WTC11 (cell line): ENCODE data around the gene CERS2. TPM values are rescaled to one million over a fixed set of nuclear protein-coding genes. Genes with fewer than 3 reads are reported as not detected.

ENCODE experiments used
- ATAC-seq: fragments of 200-7000 bp; cut with Tn5 transposase; 2 replicates; pipeline ENCODE4 v1.10.0; 2021; ENCODE audit warnings: mild to moderate bottlenecking, moderate library complexity
- CTCF ChIA-PET: fragments of 300-600 bp; sonication (Branson Sonifier 250); formaldehyde crosslinking; loops from one replicate; lab custom pipeline; 2021; ENCODE audit warnings: antibody characterized with exemption; lab: Charles Lee
- POLR2A ChIA-PET: fragments of 350-600 bp; sonication (Branson Sonifier 250); formaldehyde crosslinking; loops from one replicate; lab custom pipeline; 2021; ENCODE audit warnings: antibody characterized with exemption; lab: Charles Lee
- DNase-seq: peaks from one replicate; pipeline ENCODE4 v3.0.0; 2021; ENCODE audit warnings: low spot score
- H3K27ac Mint-ChIP-seq: 2 replicates; pipeline ENCODE4 v1.8.0; 2021; ENCODE audit warnings: mixed read lengths
- H3K27me3 Mint-ChIP-seq: 2 replicates; pipeline ENCODE4 v1.8.0; 2021; ENCODE audit warnings: low read depth, mild to moderate bottlenecking, moderate library complexity, mixed read lengths
- H3K36me3 Mint-ChIP-seq: 2 replicates; pipeline ENCODE4 v1.8.0; 2021; ENCODE audit warnings: mixed read lengths
- H3K4me1 Mint-ChIP-seq: 2 replicates; pipeline ENCODE4 v1.8.0; 2022; ENCODE audit warnings: mixed read lengths
- H3K4me3 Mint-ChIP-seq: 2 replicates; pipeline ENCODE4 v1.8.0; 2021; ENCODE audit warnings: mild to moderate bottlenecking, moderate library complexity, mixed read lengths
- H3K9me3 Mint-ChIP-seq: 2 replicates; pipeline ENCODE4 v1.8.0; 2021; ENCODE audit warnings: mixed read lengths
- ATF3 ChIP-seq: sonication (generic); formaldehyde crosslinking; conservative IDR thresholded peaks from 2 replicates; pipeline ENCODE4 v1.8.1; 2022; ENCODE audit warnings: mild to moderate bottlenecking, missing genetic modification reagents
- E2F4 ChIP-seq: sonication (generic); formaldehyde crosslinking; IDR thresholded peaks from 2 replicates; pipeline ENCODE4 v1.8.1; 2022; ENCODE audit warnings: low read depth, mild to moderate bottlenecking, moderate library complexity, missing genetic modification reagents, borderline replicate concordance
- ELF4 ChIP-seq: sonication (generic); formaldehyde crosslinking; IDR thresholded peaks from 2 replicates; pipeline ENCODE4 v1.8.1; 2022; ENCODE audit warnings: low read depth, mild to moderate bottlenecking, moderate library complexity, missing genetic modification reagents
- EMX1 ChIP-seq: fragments of 250-450 bp; sonication (Bioruptor Pico); IDR thresholded peaks from 2 replicates; pipeline ENCODE4 v1.8.0; 2021; ENCODE audit warnings: mild to moderate bottlenecking
- ERG ChIP-seq: fragments of 250-450 bp; sonication (Bioruptor Pico); IDR thresholded peaks from 2 replicates; pipeline ENCODE4 v1.8.0; 2021; ENCODE audit warnings: mild to moderate bottlenecking
- ETV6 ChIP-seq: sonication (generic); formaldehyde crosslinking; IDR thresholded peaks from 2 replicates; pipeline ENCODE4 v1.8.1; 2022; ENCODE audit warnings: mild to moderate bottlenecking, missing genetic modification reagents
- FOXK1 ChIP-seq: sonication (generic); formaldehyde crosslinking; IDR thresholded peaks from 2 replicates; pipeline ENCODE4 v1.8.0; 2022; ENCODE audit warnings: mild to moderate bottlenecking, moderate library complexity, missing genetic modification reagents
- IRF1 ChIP-seq: sonication (generic); formaldehyde crosslinking; IDR thresholded peaks from 2 replicates; pipeline ENCODE4 v1.8.0; 2023; ENCODE audit warnings: missing genetic modification reagents
- MXD4 ChIP-seq: fragments of 250-450 bp; sonication (Bioruptor Pico); IDR thresholded peaks from 2 replicates; pipeline ENCODE4 v1.8.0; 2021; ENCODE audit warnings: mild to moderate bottlenecking, moderate library complexity, borderline replicate concordance
- MYBL2 ChIP-seq: sonication (generic); formaldehyde crosslinking; IDR thresholded peaks from 2 replicates; pipeline ENCODE4 v1.8.1; 2023; ENCODE audit warnings: mild to moderate bottlenecking, moderate library complexity, missing genetic modification reagents
- NFE2L1 ChIP-seq: sonication (generic); formaldehyde crosslinking; IDR thresholded peaks from 2 replicates; pipeline ENCODE4 v1.8.1; 2023; ENCODE audit warnings: missing genetic modification reagents
- OVOL2 ChIP-seq: fragments of 250-450 bp; sonication (Bioruptor Pico); IDR thresholded peaks from 2 replicates; pipeline ENCODE4 v1.9.0; 2021; ENCODE audit warnings: mild to moderate bottlenecking, borderline replicate concordance
- PRDM15 ChIP-seq: sonication (generic); formaldehyde crosslinking; IDR thresholded peaks from 2 replicates; pipeline ENCODE4 v1.8.0; 2022; ENCODE audit warnings: missing genetic modification reagents
- SP1 ChIP-seq: sonication (generic); formaldehyde crosslinking; conservative IDR thresholded peaks from 2 replicates; pipeline ENCODE4 v1.8.1; 2022; ENCODE audit warnings: missing genetic modification reagents
- ZNF281 ChIP-seq: sonication (generic); formaldehyde crosslinking; IDR thresholded peaks from 2 replicates; pipeline ENCODE4 v1.8.0; 2023; ENCODE audit warnings: mild to moderate bottlenecking, missing genetic modification reagents
- total RNA-seq: library from RNA; stranded (reverse); gene quantifications from 3 replicates; pipeline ENCODE4 v1.2.3, GENCODE V29; 2021
- TF ChIP-seq, protein P1 (sequence below): sonication (generic); formaldehyde crosslinking; IDR thresholded peaks from 2 replicates; pipeline ENCODE4 v1.8.0; 2022; ENCODE audit warnings: mild to moderate bottlenecking, missing genetic modification reagents
- TF ChIP-seq, protein P2 (sequence below): sonication (generic); formaldehyde crosslinking; IDR thresholded peaks from 2 replicates; pipeline ENCODE4 v1.8.0; 2023; ENCODE audit warnings: missing genetic modification reagents, mild to moderate bottlenecking, borderline replicate concordance

CERS2 gene
- total RNA-seq, 1 experiment from 2014 or later: 182 TPM

- Mint-ChIP-seq H3K9me3 (no peaks in the 10 kb centered on the region), H3K4me1 (peaks cover 32% of the 10 kb centered on the region), H3K4me3 (no peak overlapping the region), H3K36me3 (peaks cover 57% of the 10 kb centered on the region), H3K27ac (peak overlapping the region; percentile 44; the same call in 1 of the 2 replicates), H3K27me3 (no peaks in the 10 kb centered on the region)
- TF ChIP-seq PRDM15 (CRISPR knock-in tag) (no peak), MXD4 (no peak), ERG (CRISPR knock-in tag) (no peak), SP1 (CRISPR knock-in tag) (no peak), FOXK1 (CRISPR knock-in tag) (no peak), E2F4 (no peak), IRF1 (CRISPR knock-in tag) (no peak), NFE2L1 (CRISPR knock-in tag) (no peak), MYBL2 (no peak)
- TF ChIP-seq, protein P1, sequence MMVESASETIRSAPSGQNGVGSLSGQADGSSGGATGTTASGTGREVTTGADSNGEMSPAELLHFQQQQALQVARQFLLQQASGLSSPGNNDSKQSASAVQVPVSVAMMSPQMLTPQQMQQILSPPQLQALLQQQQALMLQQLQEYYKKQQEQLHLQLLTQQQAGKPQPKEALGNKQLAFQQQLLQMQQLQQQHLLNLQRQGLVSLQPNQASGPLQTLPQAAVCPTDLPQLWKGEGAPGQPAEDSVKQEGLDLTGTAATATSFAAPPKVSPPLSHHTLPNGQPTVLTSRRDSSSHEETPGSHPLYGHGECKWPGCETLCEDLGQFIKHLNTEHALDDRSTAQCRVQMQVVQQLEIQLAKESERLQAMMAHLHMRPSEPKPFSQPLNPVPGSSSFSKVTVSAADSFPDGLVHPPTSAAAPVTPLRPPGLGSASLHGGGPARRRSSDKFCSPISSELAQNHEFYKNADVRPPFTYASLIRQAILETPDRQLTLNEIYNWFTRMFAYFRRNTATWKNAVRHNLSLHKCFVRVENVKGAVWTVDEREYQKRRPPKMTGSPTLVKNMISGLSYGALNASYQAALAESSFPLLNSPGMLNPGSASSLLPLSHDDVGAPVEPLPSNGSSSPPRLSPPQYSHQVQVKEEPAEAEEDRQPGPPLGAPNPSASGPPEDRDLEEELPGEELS (CRISPR knock-in tag): no peak
- DNase-seq (no peak), ATAC-seq (no peak)
- ChIA-PET CTCF (no interaction called here), POLR2A (no interaction called here)
Observed at GRCh38 chr1:150967936-150968335, 6.7 kb downstream of the CERS2 start.

GRCh38 chr1:150966011-150966410 is 8.6 kb downstream of the CERS2 start:
- ChIA-PET CTCF (interaction anchor here (0.7 to 1.4 kb wide), 4 partner anchors 13 to 41 kb away, joined by 3 to 5 read pairs (median 3); partner anchors contain the start of gene MINDY1), POLR2A (interaction anchor here (1.0 kb wide), 1 partner anchor 41 kb away, joined by 3 read pairs; the partner anchor contains the start of gene MINDY1)
- H3K4me1 Mint-ChIP-seq: peaks cover 12% of the 10 kb centered on the region
- no peak overlapping the region for H3K4me3 Mint-ChIP-seq
- H3K27me3 Mint-ChIP-seq: no peaks in the 10 kb centered on the region
- no peak overlapping the region for H3K27ac Mint-ChIP-seq
- H3K9me3 Mint-ChIP-seq: no peaks in the 10 kb centered on the region
- ATAC-seq (no peak; the same call in 1 of the 2 replicates), DNase-seq (no peak)
- H3K36me3 Mint-ChIP-seq: peaks cover 73% of the 10 kb centered on the region
- TF ChIP-seq NFE2L1 (CRISPR knock-in tag): no peak
- TF ChIP-seq ZNF281 (CRISPR knock-in tag): no peak
- no peak for TF ChIP-seq EMX1 (CRISPR knock-in tag)
- TF ChIP-seq ETV6 (CRISPR knock-in tag): no peak
- TF ChIP-seq, protein P2, sequence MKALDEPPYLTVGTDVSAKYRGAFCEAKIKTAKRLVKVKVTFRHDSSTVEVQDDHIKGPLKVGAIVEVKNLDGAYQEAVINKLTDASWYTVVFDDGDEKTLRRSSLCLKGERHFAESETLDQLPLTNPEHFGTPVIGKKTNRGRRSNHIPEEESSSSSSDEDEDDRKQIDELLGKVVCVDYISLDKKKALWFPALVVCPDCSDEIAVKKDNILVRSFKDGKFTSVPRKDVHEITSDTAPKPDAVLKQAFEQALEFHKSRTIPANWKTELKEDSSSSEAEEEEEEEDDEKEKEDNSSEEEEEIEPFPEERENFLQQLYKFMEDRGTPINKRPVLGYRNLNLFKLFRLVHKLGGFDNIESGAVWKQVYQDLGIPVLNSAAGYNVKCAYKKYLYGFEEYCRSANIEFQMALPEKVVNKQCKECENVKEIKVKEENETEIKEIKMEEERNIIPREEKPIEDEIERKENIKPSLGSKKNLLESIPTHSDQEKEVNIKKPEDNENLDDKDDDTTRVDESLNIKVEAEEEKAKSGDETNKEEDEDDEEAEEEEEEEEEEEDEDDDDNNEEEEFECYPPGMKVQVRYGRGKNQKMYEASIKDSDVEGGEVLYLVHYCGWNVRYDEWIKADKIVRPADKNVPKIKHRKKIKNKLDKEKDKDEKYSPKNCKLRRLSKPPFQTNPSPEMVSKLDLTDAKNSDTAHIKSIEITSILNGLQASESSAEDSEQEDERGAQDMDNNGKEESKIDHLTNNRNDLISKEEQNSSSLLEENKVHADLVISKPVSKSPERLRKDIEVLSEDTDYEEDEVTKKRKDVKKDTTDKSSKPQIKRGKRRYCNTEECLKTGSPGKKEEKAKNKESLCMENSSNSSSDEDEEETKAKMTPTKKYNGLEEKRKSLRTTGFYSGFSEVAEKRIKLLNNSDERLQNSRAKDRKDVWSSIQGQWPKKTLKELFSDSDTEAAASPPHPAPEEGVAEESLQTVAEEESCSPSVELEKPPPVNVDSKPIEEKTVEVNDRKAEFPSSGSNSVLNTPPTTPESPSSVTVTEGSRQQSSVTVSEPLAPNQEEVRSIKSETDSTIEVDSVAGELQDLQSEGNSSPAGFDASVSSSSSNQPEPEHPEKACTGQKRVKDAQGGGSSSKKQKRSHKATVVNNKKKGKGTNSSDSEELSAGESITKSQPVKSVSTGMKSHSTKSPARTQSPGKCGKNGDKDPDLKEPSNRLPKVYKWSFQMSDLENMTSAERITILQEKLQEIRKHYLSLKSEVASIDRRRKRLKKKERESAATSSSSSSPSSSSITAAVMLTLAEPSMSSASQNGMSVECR (CRISPR knock-in tag): no peak
- TF ChIP-seq ELF4 (CRISPR knock-in tag): no peak
- TF ChIP-seq MYBL2: no peak
- no peak for TF ChIP-seq OVOL2 (CRISPR knock-in tag)
- no peak for TF ChIP-seq ATF3 (CRISPR knock-in tag)
